ENCODE results near the gene ERICH6B. TPM values are rescaled to one million over a fixed set of nuclear protein-coding genes. Genes with fewer than 3 reads are reported as not detected.

ERICH6B gene
- total and polyA plus RNA-seq, 10 of the 15 experiments (the other 5 are each of a cell fraction or from before 2014, with no cell fraction given) = 0.27 to 0.75 (median 0.33) TPM; not detected in 7

DNA sequence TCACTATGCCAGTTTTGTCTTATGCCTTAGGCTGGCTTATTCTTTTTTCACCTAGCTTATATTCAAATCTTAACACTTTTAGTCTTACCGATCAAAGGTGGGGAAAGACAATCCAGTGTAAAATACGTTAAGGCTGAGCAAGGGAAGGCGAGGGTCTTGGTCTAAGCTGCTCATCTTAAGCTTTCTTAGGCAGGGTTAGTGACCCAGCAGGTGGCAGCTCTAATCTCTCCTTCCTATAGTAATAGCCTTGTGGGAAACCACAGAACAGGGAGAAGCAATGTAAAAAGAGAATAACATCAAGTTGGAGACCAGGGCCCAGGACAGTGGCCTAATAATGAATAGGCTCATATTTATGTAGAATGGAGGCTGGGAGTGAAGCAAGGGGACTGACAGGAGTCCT, 104.9 kb downstream of the ERICH6B start:
- Histone ChIP-seq H3K79me2 (ENCODE audit: control insufficient read depth, insufficient read depth, low read length) (no peaks in the 10 kb centered on the region), H3K9ac (ENCODE audit: control insufficient read depth, insufficient read depth, low read length) (no peak overlapping the region), H2AFZ (ENCODE audit: control insufficient read depth, low read depth, low read length) (no peak overlapping the region), H4K20me1 (ENCODE audit: control insufficient read depth, insufficient read depth) (no peaks in the 10 kb centered on the region), H3K9me3 (replicated peaks; ENCODE audit: control insufficient read depth, insufficient read depth, low read length) (no peaks in the 10 kb centered on the region), H3K4me3 (no peak overlapping the region), H3K27ac (ENCODE audit: control insufficient read depth, insufficient read depth) (no peak overlapping the region), H3K4me2 (ENCODE audit: control insufficient read depth, insufficient read depth) (no peak overlapping the region), H3K27me3 (replicated peaks in 1 of 2; ENCODE audit: control insufficient read depth in 2 of 2, insufficient read depth in 2 of 2, low read length in 1 of 2) (no peaks in the 10 kb centered on the region), H3K4me1 (ENCODE audit: control insufficient read depth, insufficient read depth, low read length) (no peaks in the 10 kb centered on the region), H3K36me3 (ENCODE audit: control insufficient read depth in 2 of 2, insufficient read depth in 2 of 2, low read length in 1 of 2) (peaks cover 8 to 31% of the 10 kb centered on the region in 2 experiments)
- TF ChIP-seq IKZF2 (IDR thresholded peaks at IDR 0.05) (no peak), RELB (IDR thresholded peaks at IDR 0.05; ENCODE audit: low read depth) (no peak), RB1 (IDR thresholded peaks at IDR 0.05; ENCODE audit: borderline replicate concordance) (no peak), GABPA (IDR thresholded peaks at IDR 0.05; ENCODE audit: low read depth) (no peak), NRF1 (conservative IDR thresholded peaks at IDR 0.05; ENCODE audit: low read depth, low read length) (no peak), RELA (IDR thresholded peaks at IDR 0.05; ENCODE audit: borderline replicate concordance, partially characterized antibody) (no peak), JUNB (IDR thresholded peaks at IDR 0.05) (no peak), MTA2 (IDR thresholded peaks at IDR 0.05; ENCODE audit: low read depth) (no peak), PKNOX1 (IDR thresholded peaks at IDR 0.05) (no peak)
- ATAC-seq (no peak), FAIRE-seq (no peak), DNase-seq (ENCODE audit: low read depth, low spot score) (no peak)
- POLR2A ChIA-PET = no interaction called here
- in situ Hi-C loops (cut with MboI) (no loop called here), intact Hi-C loops (cut with micrococcal nuclease; ENCODE audit: unreplicated experiment) (loop anchor here (2.0 to 5.0 kb wide), 3 partner anchors 208 to 812 kb away; no protein-coding TSS in a partner anchor)
- BruUV-seq (replicated peaks) = no TSS peak
- RAD21 ChIA-PET (ENCODE audit: unreplicated experiment) = no interaction called here
- WGBS (ENCODE audit: insufficient coverage, insufficient replicate concordance, low lambda C conversion rate, missing lambda C conversion rate) = 96% methylated on average over 3 of the region's 3 CpGs
- SMC1A ChIA-PET (ENCODE audit: uncharacterized antibody, unreplicated experiment) = interaction anchor here (0.9 kb wide), 2 partner anchors 8 to 207 kb away, joined by 3 to 5 read pairs; no protein-coding TSS in a partner anchor
- CTCF ChIA-PET = interaction anchor here (0.6 to 2.2 kb wide), 10 partner anchors 8 to 427 kb away, joined by 3 to 11 read pairs (median 3); no protein-coding TSS in a partner anchor
